Fibroblast of lung (primary cell): ENCODE measurements around the gene ZBTB1. TPM values are rescaled to one million over a fixed set of nuclear protein-coding genes. Genes with fewer than 3 reads are reported as not detected.

Source experiments
- DNase-seq, 2 donors: peaks; one replicate each; pipeline versions ENCODE4 v3.0.0 to v3.0.0-alpha.2; 2010; ENCODE audit warnings: low read depth in 2 of 2
- H2AFZ ChIP-seq: 2 replicates; pipeline ENCODE4 v1.5.1; 2012; ENCODE audit warnings: low read length, control low read depth, inconsistent platforms
- H3K27ac ChIP-seq: 2 replicates; pipeline ENCODE4 v1.5.1; 2011; ENCODE audit warnings: low read length, control low read depth; ENCODE audit not compliant: insufficient read depth
- H3K27me3 ChIP-seq: 2 replicates; pipeline ENCODE4 v1.5.1; 2011; ENCODE audit warnings: mild to moderate bottlenecking, low read length; ENCODE audit not compliant: control insufficient read depth, insufficient read depth
- H3K36me3 ChIP-seq: 2 replicates; pipeline ENCODE4 v1.5.1; 2011; ENCODE audit warnings: low read length; ENCODE audit not compliant: control insufficient read depth, insufficient read depth
- H3K4me1 ChIP-seq: 2 replicates; pipeline ENCODE4 v1.5.1; 2011; ENCODE audit warnings: low read length; ENCODE audit not compliant: control insufficient read depth, insufficient read depth; ENCODE audit errors: extremely low read depth
- H3K4me2 ChIP-seq: 2 replicates; pipeline ENCODE4 v1.5.1; 2011; ENCODE audit warnings: low read length, control low read depth; ENCODE audit not compliant: insufficient read depth; ENCODE audit errors: extremely low read depth
- H3K4me3 ChIP-seq, 4 experiments: fragments of 200-600 bp in 1 of 4; sonication (generic) in 1 of 4; replicated peaks in 1 of 4; 2 replicates each; pipeline ENCODE4 v1.5.1; 2011 to 2016; ENCODE audit warnings: low read length in 4 of 4, low read depth in 3 of 4, mild to moderate bottlenecking in 3 of 4, control low read depth in 2 of 4, inconsistent platforms in 1 of 4, mixed read lengths in 1 of 4; ENCODE audit not compliant: insufficient read depth in 1 of 4; ENCODE audit errors: control extremely low read depth in 1 of 4
- H3K79me2 ChIP-seq: 2 replicates; pipeline ENCODE4 v1.5.1; 2012; ENCODE audit warnings: mild to moderate bottlenecking, low read length, inconsistent platforms; ENCODE audit not compliant: control insufficient read depth, insufficient read depth
- H3K9ac ChIP-seq: 2 replicates; pipeline ENCODE4 v1.5.1; 2011; ENCODE audit warnings: mild to moderate bottlenecking, low read length, control low read depth; ENCODE audit not compliant: insufficient read depth
- H3K9me3 ChIP-seq: 2 replicates; pipeline ENCODE4 v1.5.1; 2012; ENCODE audit warnings: low read depth, low read length; ENCODE audit not compliant: control insufficient read depth, insufficient read depth
- H4K20me1 ChIP-seq: 2 replicates; pipeline ENCODE4 v1.5.1; 2011; ENCODE audit warnings: low read length; ENCODE audit not compliant: control insufficient read depth, insufficient read depth; ENCODE audit errors: extremely low read depth
- CTCF ChIP-seq, 2 donors: IDR thresholded peaks in 1 of 2; conservative IDR thresholded peaks in 1 of 2; 1 replicate in 1 of 2; 2 replicates in 1 of 2; pipeline ENCODE4 v1.5.1; 2011 to 2012; ENCODE audit warnings: low read length in 2 of 2, control low read depth in 1 of 2, inconsistent platforms in 1 of 2, low read depth in 1 of 2, mild to moderate bottlenecking in 1 of 2
- EZH2 ChIP-seq: IDR thresholded peaks from 2 replicates; pipeline ENCODE4 v1.5.1; 2012; ENCODE audit warnings: low read length, control low read depth, mild to moderate bottlenecking; ENCODE audit errors: missing control alignments
- polyA plus RNA-seq, 2 donors: library from polyadenylated mRNA; depleted of rRNA in 1 of 2; stranded (reverse) in 1 of 2; unstranded in 1 of 2; fragments of >200 nt; gene quantifications; 2 replicates each; pipeline ENCODE4 v1.2.1, GENCODE V29; 2011 to 2012; ENCODE audit warnings: missing spikeins in 1 of 2
- total RNA-seq: library from RNA; depleted of rRNA; stranded (reverse); fragments of >200 nt; gene quantifications from 2 replicates; pipeline ENCODE4 v1.2.1, GENCODE V29; 2014

The ZBTB1 gene
- total and polyA plus RNA-seq, 2 donors (not counting 1 experiment from before 2014, with no cell fraction given): 39.1 to 40.5 TPM

- no peaks in the 10 kb centered on the region for H3K36me3 ChIP-seq
- TF ChIP-seq EZH2: no peak
- TF ChIP-seq CTCF (conservative IDR thresholded peaks at IDR 0.05 in 1 of 2, IDR thresholded peaks at IDR 0.05 in 1 of 2; ENCODE audit: low read depth in 1 of 2, low read length in 2 of 2): no peak
- H3K79me2 ChIP-seq: no peaks in the 10 kb centered on the region
- H3K9ac ChIP-seq: no peak overlapping the region
- H3K27me3 ChIP-seq: no peaks in the 10 kb centered on the region
- H3K4me3 ChIP-seq: no peak overlapping the region
- no peaks in the 10 kb centered on the region for H3K4me1 ChIP-seq
- no peak overlapping the region for H2AFZ ChIP-seq
- no peak overlapping the region for H3K4me2 ChIP-seq
- no peak for DNase-seq
- no peak overlapping the region for H3K27ac ChIP-seq
- no peaks in the 10 kb centered on the region for H3K9me3 ChIP-seq
- H4K20me1 ChIP-seq: no peaks in the 10 kb centered on the region
Observed at GRCh38 chr14:64561631-64562030, 57.1 kb downstream of the ZBTB1 start.

- H3K9ac ChIP-seq: no peak overlapping the region
- no peaks in the 10 kb centered on the region for H3K36me3 ChIP-seq
- TF ChIP-seq EZH2 (no peak), CTCF (conservative IDR thresholded peaks at IDR 0.05 in 1 of 2, IDR thresholded peaks at IDR 0.05 in 1 of 2; ENCODE audit: low read depth in 1 of 2, low read length in 2 of 2) (no peak)
- no peak for DNase-seq
- no peak overlapping the region for H3K4me3 ChIP-seq
- H2AFZ ChIP-seq: no peak overlapping the region
- H4K20me1 ChIP-seq: no peaks in the 10 kb centered on the region
- no peaks in the 10 kb centered on the region for H3K27me3 ChIP-seq
- H3K9me3 ChIP-seq: no peaks in the 10 kb centered on the region
- H3K79me2 ChIP-seq: no peaks in the 10 kb centered on the region
- H3K4me1 ChIP-seq: no peaks in the 10 kb centered on the region
- no peak overlapping the region for H3K27ac ChIP-seq
- H3K4me2 ChIP-seq: no peak overlapping the region
Observed at GRCh38 chr14:64562436-64562835, 57.9 kb downstream of the ZBTB1 start.

GRCh38 chr14:64563696-64564095 lies 59.1 kb downstream of the ZBTB1 start:
- H3K4me1 ChIP-seq: peaks cover 2% of the 10 kb centered on the region
- no peaks in the 10 kb centered on the region for H3K79me2 ChIP-seq
- DNase-seq: peak in 1 of 2 donors; percentile 19
- no peak overlapping the region for H3K9ac ChIP-seq
- no peaks in the 10 kb centered on the region for H3K27me3 ChIP-seq
- H3K4me3 ChIP-seq: no peak overlapping the region
- H4K20me1 ChIP-seq: no peaks in the 10 kb centered on the region
- H2AFZ ChIP-seq: no peak overlapping the region
- no peak for TF ChIP-seq EZH2
- no peak for TF ChIP-seq CTCF (conservative IDR thresholded peaks at IDR 0.05 in 1 of 2, IDR thresholded peaks at IDR 0.05 in 1 of 2; ENCODE audit: low read depth in 1 of 2, low read length in 2 of 2)
- no peaks in the 10 kb centered on the region for H3K36me3 ChIP-seq
- H3K4me2 ChIP-seq: no peak overlapping the region
- no peaks in the 10 kb centered on the region for H3K9me3 ChIP-seq
- H3K27ac ChIP-seq: no peak overlapping the region
